ENCODE measurements around the gene TUBGCP6.

Gene TUBGCP6

GRCh38 chr22:50175191-50175461 lies 69.7 kb downstream of the TUBGCP6 start:
- peaks cover 6% of the 10 kb centered on the region for H3K4me1 ChIP-seq (ENCODE audit: control insufficient read depth, insufficient read depth, low read length)
- no peak overlapping the region for H3K4me3 ChIP-seq (ENCODE audit: low read length in 2 of 2)
- no peak overlapping the region for H3K27ac ChIP-seq (ENCODE audit: low read length)
- H3K9me3 ChIP-seq (ENCODE audit: control insufficient read depth in 2 of 2, low read length in 2 of 2) = no peaks in the 10 kb centered on the region
- H3K27me3 ChIP-seq (ENCODE audit: control insufficient read depth in 1 of 2, insufficient read depth in 2 of 2, low read length in 2 of 2) = peaks cover 26 to 30% of the 10 kb centered on the region in 2 donors
- H3K36me3 ChIP-seq (ENCODE audit: control insufficient read depth in 2 of 2, insufficient read depth in 2 of 2, low read length in 2 of 2) = no peaks in the 10 kb centered on the region
- H3K9ac ChIP-seq (ENCODE audit: low read length in 2 of 2) = no peak overlapping the region

GRCh38 chr22:50174382-50175190 lies 70.2 kb downstream of the TUBGCP6 start:
- Histone ChIP-seq H3K27ac (ENCODE audit: low read length) (no peak overlapping the region), H3K9ac (ENCODE audit: low read length in 2 of 2) (no peak overlapping the region), H3K9me3 (ENCODE audit: control insufficient read depth in 2 of 2, low read length in 2 of 2) (no peaks in the 10 kb centered on the region), H3K36me3 (ENCODE audit: control insufficient read depth in 2 of 2, insufficient read depth in 2 of 2, low read length in 2 of 2) (no peaks in the 10 kb centered on the region), H3K4me3 (ENCODE audit: low read length in 2 of 2) (no peak overlapping the region), H3K27me3 (ENCODE audit: control insufficient read depth in 1 of 2, insufficient read depth in 2 of 2, low read length in 2 of 2) (peaks cover 26 to 27% of the 10 kb centered on the region in 2 donors), H3K4me1 (ENCODE audit: control insufficient read depth, insufficient read depth, low read length) (peaks cover 6% of the 10 kb centered on the region)

DNA sequence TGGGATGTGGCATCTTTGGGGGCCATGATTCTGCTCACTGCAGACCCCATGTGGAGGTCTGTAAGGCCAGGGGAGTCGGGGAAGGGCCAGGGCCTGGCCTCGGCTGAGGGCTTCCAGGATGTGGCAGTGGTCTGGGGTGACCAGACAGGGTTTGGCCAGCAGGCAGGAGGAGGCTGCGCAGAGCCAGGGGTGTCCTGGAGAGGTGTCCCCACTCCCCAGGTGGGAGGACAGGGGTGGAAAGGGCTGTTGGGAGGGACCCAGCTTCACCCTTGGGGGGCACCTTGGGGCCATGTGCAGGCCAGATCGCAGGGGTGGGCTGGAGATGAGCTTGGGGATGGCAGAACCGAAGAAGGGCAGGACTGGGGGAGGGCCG lies 70.9 kb downstream of the TUBGCP6 start:
- Histone ChIP-seq H3K27me3 (ENCODE audit: control insufficient read depth in 1 of 2, insufficient read depth in 2 of 2, low read length in 2 of 2) (peaks cover 26 to 27% of the 10 kb centered on the region in 2 donors), H3K27ac (ENCODE audit: low read length) (no peak overlapping the region), H3K36me3 (ENCODE audit: control insufficient read depth in 2 of 2, insufficient read depth in 2 of 2, low read length in 2 of 2) (no peaks in the 10 kb centered on the region), H3K9ac (ENCODE audit: low read length in 2 of 2) (no peak overlapping the region), H3K9me3 (ENCODE audit: control insufficient read depth in 2 of 2, low read length in 2 of 2) (no peaks in the 10 kb centered on the region), H3K4me1 (ENCODE audit: control insufficient read depth, insufficient read depth, low read length) (peaks cover 10% of the 10 kb centered on the region), H3K4me3 (ENCODE audit: low read length in 2 of 2) (no peak overlapping the region)

DNA sequence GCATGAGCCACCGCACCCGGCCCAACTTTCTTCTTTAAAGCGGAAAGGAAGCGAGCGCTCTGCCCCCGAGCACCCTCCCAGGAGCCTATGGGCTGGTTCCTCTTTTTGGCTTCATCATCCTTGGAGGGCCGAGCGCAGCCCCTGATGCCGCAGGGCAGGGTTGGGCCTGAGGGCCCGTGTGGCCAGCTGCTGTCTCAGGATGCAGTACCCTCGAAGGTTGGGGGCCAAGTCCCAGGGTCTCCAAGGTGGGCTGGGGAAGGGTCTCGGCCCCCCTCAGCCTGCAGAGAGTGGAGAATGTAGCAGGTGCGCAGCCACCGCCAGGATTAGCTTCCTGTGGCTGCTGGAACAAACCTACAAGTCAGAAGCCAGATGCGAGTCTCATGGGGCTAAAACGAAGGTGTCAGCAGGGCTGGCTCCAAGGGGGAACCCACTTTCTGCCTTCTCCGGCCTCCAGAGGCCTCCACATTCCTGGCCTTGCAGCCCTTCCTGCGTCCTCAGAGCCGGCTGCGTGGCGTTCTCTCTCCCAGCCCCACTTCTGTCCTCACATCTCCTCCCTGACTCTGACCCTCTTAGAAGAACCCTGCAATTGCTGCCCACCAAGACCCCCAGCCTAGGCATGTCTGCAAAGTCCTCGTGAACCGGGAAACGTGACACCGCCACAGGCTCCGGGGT lies 71.4 kb downstream of the TUBGCP6 start:
- no peaks in the 10 kb centered on the region for H3K36me3 ChIP-seq (ENCODE audit: control insufficient read depth in 2 of 2, insufficient read depth in 2 of 2, low read length in 2 of 2)
- peaks cover 26 to 28% of the 10 kb centered on the region in 2 donors for H3K27me3 ChIP-seq (ENCODE audit: control insufficient read depth in 1 of 2, insufficient read depth in 2 of 2, low read length in 2 of 2)
- H3K4me3 ChIP-seq (ENCODE audit: low read length in 2 of 2) = no peak overlapping the region

GRCh38 chr22:50171965-50172421 lies 72.8 kb downstream of the TUBGCP6 start:
- Histone ChIP-seq H3K27ac (ENCODE audit: low read length) (no peak overlapping the region), H3K4me1 (ENCODE audit: control insufficient read depth, insufficient read depth, low read length) (peaks cover 10% of the 10 kb centered on the region), H3K27me3 (ENCODE audit: control insufficient read depth in 1 of 2, insufficient read depth in 2 of 2, low read length in 2 of 2) (peaks cover 24 to 26% of the 10 kb centered on the region in 2 donors), H3K4me3 (ENCODE audit: low read length in 2 of 2) (no peak overlapping the region), H3K9ac (ENCODE audit: low read length in 2 of 2) (no peak overlapping the region), H3K9me3 (ENCODE audit: control insufficient read depth in 2 of 2, low read length in 2 of 2) (no peaks in the 10 kb centered on the region), H3K36me3 (ENCODE audit: control insufficient read depth in 2 of 2, insufficient read depth in 2 of 2, low read length in 2 of 2) (no peaks in the 10 kb centered on the region)

More for the DNA sequence above, 71.4 kb downstream of the TUBGCP6 start:
- no peak overlapping the region for H3K27ac ChIP-seq (ENCODE audit: low read length)
- H3K4me1 ChIP-seq (ENCODE audit: control insufficient read depth, insufficient read depth, low read length) = peaks cover 10% of the 10 kb centered on the region
- H3K9ac ChIP-seq (ENCODE audit: low read length in 2 of 2) = no peak overlapping the region
- no peaks in the 10 kb centered on the region for H3K9me3 ChIP-seq (ENCODE audit: control insufficient read depth in 2 of 2, low read length in 2 of 2)

DNA sequence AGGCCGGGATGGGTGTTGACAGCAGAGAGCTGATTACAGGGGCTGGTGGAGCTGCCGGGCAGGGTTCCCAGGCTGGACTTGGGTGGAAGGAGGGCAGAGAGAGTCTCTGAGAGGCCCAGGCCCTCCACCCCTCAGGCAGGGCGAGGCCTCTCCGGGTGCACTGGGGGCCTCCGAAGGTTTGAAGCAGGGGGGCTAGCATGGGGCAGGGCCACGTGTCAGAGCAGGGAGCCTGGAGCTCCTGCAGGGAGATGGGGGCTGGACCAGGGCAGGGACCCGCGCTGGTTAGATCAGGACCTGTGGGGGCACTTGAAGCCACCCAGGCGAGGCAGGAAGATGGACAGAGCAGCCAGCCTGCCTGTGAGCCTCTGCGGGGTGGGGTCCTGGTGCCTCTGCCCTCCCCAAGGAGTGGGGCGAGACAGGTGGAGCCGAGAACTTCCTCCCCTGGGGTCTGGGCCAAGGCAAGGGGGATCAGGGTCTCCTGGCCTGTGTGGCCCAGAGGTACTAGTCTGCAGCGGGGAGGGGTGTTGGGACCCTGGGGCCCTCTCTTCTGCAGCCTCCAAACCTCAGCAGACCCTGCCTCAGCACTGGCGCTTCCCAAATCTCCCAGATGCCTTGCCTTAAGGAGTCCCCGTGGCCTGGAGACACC lies 73.4 kb downstream of the TUBGCP6 start:
- Histone ChIP-seq H3K36me3 (ENCODE audit: control insufficient read depth in 2 of 2, insufficient read depth in 2 of 2, low read length in 2 of 2) (no peaks in the 10 kb centered on the region), H3K9ac (ENCODE audit: low read length in 2 of 2) (no peak overlapping the region), H3K27ac (ENCODE audit: low read length) (no peak overlapping the region), H3K9me3 (ENCODE audit: control insufficient read depth in 2 of 2, low read length in 2 of 2) (no peaks in the 10 kb centered on the region), H3K27me3 (ENCODE audit: control insufficient read depth in 1 of 2, insufficient read depth in 2 of 2, low read length in 2 of 2) (peaks cover 24 to 26% of the 10 kb centered on the region in 2 donors), H3K4me3 (ENCODE audit: low read length in 2 of 2) (no peak overlapping the region), H3K4me1 (ENCODE audit: control insufficient read depth, insufficient read depth, low read length) (peaks cover 10% of the 10 kb centered on the region)

GRCh38 chr22:50170453-50171318 lies 74.1 kb downstream of the TUBGCP6 start, which contains the start of gene PANX2:
TSS of gene PANX2 (plus strand) at chr22:50170731. CDS start at chr22:50170731, 0 bp downstream.
- peaks cover 10% of the 10 kb centered on the region for H3K4me1 ChIP-seq (ENCODE audit: control insufficient read depth, insufficient read depth, low read length)
- H3K36me3 ChIP-seq (ENCODE audit: control insufficient read depth in 2 of 2, insufficient read depth in 2 of 2, low read length in 2 of 2) = no peaks in the 10 kb centered on the region
- peak within 1 kb of the TSS in 1 of 2 donors; percentile 59 for H3K4me3 ChIP-seq (ENCODE audit: low read length in 2 of 2)
- peaks cover 24 to 26% of the 10 kb centered on the region in 2 donors for H3K27me3 ChIP-seq (ENCODE audit: control insufficient read depth in 1 of 2, insufficient read depth in 2 of 2, low read length in 2 of 2)
- no peak within 1 kb of the TSS for H3K9ac ChIP-seq (ENCODE audit: low read length in 2 of 2)
- H3K27ac ChIP-seq (ENCODE audit: low read length) = no peak within 1 kb of the TSS
- H3K9me3 ChIP-seq (ENCODE audit: control insufficient read depth in 2 of 2, low read length in 2 of 2) = no peaks in the 10 kb centered on the region

- Histone ChIP-seq H3K36me3 (ENCODE audit: control insufficient read depth in 2 of 2, insufficient read depth in 2 of 2, low read length in 2 of 2) (no peaks in the 10 kb centered on the region), H3K27ac (ENCODE audit: low read length) (no peak overlapping the region), H3K27me3 (ENCODE audit: control insufficient read depth in 1 of 2, insufficient read depth in 2 of 2, low read length in 2 of 2) (peaks cover 24 to 26% of the 10 kb centered on the region in 2 donors), H3K4me1 (ENCODE audit: control insufficient read depth, insufficient read depth, low read length) (peaks cover 10% of the 10 kb centered on the region), H3K9me3 (ENCODE audit: control insufficient read depth in 2 of 2, low read length in 2 of 2) (no peaks in the 10 kb centered on the region), H3K4me3 (ENCODE audit: low read length in 2 of 2) (peak overlapping the region in 1 of 2 donors; percentile 52), H3K9ac (ENCODE audit: low read length in 2 of 2) (no peak overlapping the region)
Observed at GRCh38 chr22:50169774-50170341, 75.0 kb downstream of the TUBGCP6 start.

GRCh38 chr22:50169181-50169759 lies 75.6 kb downstream of the TUBGCP6 start:
- H3K9ac ChIP-seq (ENCODE audit: low read length in 2 of 2) = no peak overlapping the region
- H3K9me3 ChIP-seq (ENCODE audit: control insufficient read depth in 2 of 2, low read length in 2 of 2) = no peaks in the 10 kb centered on the region
- no peak overlapping the region for H3K4me3 ChIP-seq (ENCODE audit: low read length in 2 of 2)
- H3K4me1 ChIP-seq (ENCODE audit: control insufficient read depth, insufficient read depth, low read length) = peaks cover 10% of the 10 kb centered on the region
- H3K36me3 ChIP-seq (ENCODE audit: control insufficient read depth in 2 of 2, insufficient read depth in 2 of 2, low read length in 2 of 2) = no peaks in the 10 kb centered on the region
- H3K27ac ChIP-seq (ENCODE audit: low read length) = no peak overlapping the region
- H3K27me3 ChIP-seq (ENCODE audit: control insufficient read depth in 1 of 2, insufficient read depth in 2 of 2, low read length in 2 of 2) = peaks cover 25 to 26% of the 10 kb centered on the region in 2 donors

Data from stomach smooth muscle (tissue), 2 donors.